HepG2 (cell line): ENCODE measurements around the gene CRADD. TPM values are rescaled to one million over a fixed set of nuclear protein-coding genes. Genes with fewer than 3 reads are reported as not detected.

Experiments used
- IRX3 ChIP-seq: sonication (generic); formaldehyde crosslinking; IDR thresholded peaks from 2 replicates; pipeline ENCODE4 v1.8.1; 2023; ENCODE audit warnings: mild to moderate bottlenecking, low read depth, missing genetic modification reagents, borderline replicate concordance
- MEIS1 ChIP-seq: sonication (generic); formaldehyde crosslinking; IDR thresholded peaks from 2 replicates; pipeline ENCODE4 v1.9.0; 2021; ENCODE audit warnings: mild to moderate bottlenecking, missing genetic modification reagents, moderate library complexity, borderline replicate concordance
- POLR2A ChIP-seq, 2 experiments: IDR thresholded peaks; 2 replicates each; pipeline ENCODE4 v1.6.1; 2011; ENCODE audit warnings: low read depth in 2 of 2, low read length in 2 of 2, mild to moderate bottlenecking in 1 of 2, moderate library complexity in 1 of 2; ENCODE audit not compliant: insufficient read depth in 1 of 2
- SETDB1 ChIP-seq: sonication (generic); formaldehyde crosslinking; IDR thresholded peaks from 2 replicates; pipeline ENCODE4 v1.5.1; 2020; ENCODE audit warnings: missing genetic modification reagents, mild to moderate bottlenecking, borderline replicate concordance
- TEAD3 ChIP-seq: optimal IDR thresholded peaks from 2 replicates; pipeline ENCODE3; 2016; ENCODE audit warnings: borderline replicate concordance
- ZNF17 ChIP-seq: sonication (generic); formaldehyde crosslinking; IDR thresholded peaks from 2 replicates; pipeline ENCODE4 v1.5.0; 2020; ENCODE audit warnings: mild to moderate bottlenecking, missing genetic modification reagents
- ZNF225 ChIP-seq: sonication (generic); formaldehyde crosslinking; IDR thresholded peaks from 2 replicates; pipeline ENCODE4 v1.4.0; 2020; ENCODE audit warnings: mild to moderate bottlenecking, missing genetic modification reagents
- ZNF30 ChIP-seq: sonication (generic); formaldehyde crosslinking; IDR thresholded peaks from 2 replicates; pipeline ENCODE4 v1.5.0; 2020; ENCODE audit warnings: mild to moderate bottlenecking, missing genetic modification reagents
- ZNF572 ChIP-seq: sonication (generic); formaldehyde crosslinking; IDR thresholded peaks from 2 replicates; pipeline ENCODE4 v1.5.1; 2020; ENCODE audit warnings: mild to moderate bottlenecking, missing genetic modification reagents
- polyA plus RNA-seq, 8 experiments: library from polyadenylated mRNA; depleted of rRNA in 3 of 8; stranded (reverse) in 7 of 8; unstranded in 1 of 8; fragments of >200 nt; fragmentation: Illumina TruSeq in 4 of 8; extraction: Trizol in 4 of 8; gene quantifications; 2 replicates each; pipeline versions ENCODE4 v1.2.1 to v1.2.3, GENCODE V29; 2011 to 2016; ENCODE audit warnings: low read depth in 4 of 8, missing spikeins in 1 of 8, mixed read lengths in 1 of 8; ENCODE audit not compliant: insufficient read depth in 1 of 8
- total RNA-seq, 5 experiments: library from RNA; depleted of rRNA; stranded (reverse); fragments of >200 nt; fragmentation: Illumina TruSeq; extraction: Trizol; gene quantifications; 2 replicates each; pipeline ENCODE4 v1.2.3, GENCODE V29; 2016; ENCODE audit warnings: low read depth in 1 of 5
- TF ChIP-seq, protein P1 (sequence below): sonication (generic); formaldehyde crosslinking; IDR thresholded peaks from 2 replicates; pipeline ENCODE4 v1.5.1; 2020; ENCODE audit warnings: missing genetic modification reagents, mild to moderate bottlenecking, borderline replicate concordance
- TF ChIP-seq, protein P2 (sequence below): sonication (generic); formaldehyde crosslinking; IDR thresholded peaks from 2 replicates; pipeline ENCODE4 v1.4.0; 2020; ENCODE audit warnings: mild to moderate bottlenecking, missing genetic modification reagents
- TF ChIP-seq, protein P3 (sequence below): sonication (generic); formaldehyde crosslinking; IDR thresholded peaks from 2 replicates; pipeline ENCODE4 v1.5.0; 2020; ENCODE audit warnings: missing genetic modification reagents, mild to moderate bottlenecking, borderline replicate concordance
- TF ChIP-seq, protein P4 (sequence below): IDR thresholded peaks from 2 replicates; pipeline ENCODE4 v1.6.1; 2016
- TF ChIP-seq, protein P5 (sequence below): IDR thresholded peaks from 2 replicates; pipeline ENCODE4 v1.6.1; 2016; ENCODE audit warnings: missing compliant biosample characterization, missing genetic modification reagents, borderline replicate concordance

CRADD gene
- total and polyA plus RNA-seq, 2 of the 13 experiments (the other 11 are each of a cell fraction or from before 2014, with no cell fraction given): 12.4 to 18.8 TPM

DNA sequence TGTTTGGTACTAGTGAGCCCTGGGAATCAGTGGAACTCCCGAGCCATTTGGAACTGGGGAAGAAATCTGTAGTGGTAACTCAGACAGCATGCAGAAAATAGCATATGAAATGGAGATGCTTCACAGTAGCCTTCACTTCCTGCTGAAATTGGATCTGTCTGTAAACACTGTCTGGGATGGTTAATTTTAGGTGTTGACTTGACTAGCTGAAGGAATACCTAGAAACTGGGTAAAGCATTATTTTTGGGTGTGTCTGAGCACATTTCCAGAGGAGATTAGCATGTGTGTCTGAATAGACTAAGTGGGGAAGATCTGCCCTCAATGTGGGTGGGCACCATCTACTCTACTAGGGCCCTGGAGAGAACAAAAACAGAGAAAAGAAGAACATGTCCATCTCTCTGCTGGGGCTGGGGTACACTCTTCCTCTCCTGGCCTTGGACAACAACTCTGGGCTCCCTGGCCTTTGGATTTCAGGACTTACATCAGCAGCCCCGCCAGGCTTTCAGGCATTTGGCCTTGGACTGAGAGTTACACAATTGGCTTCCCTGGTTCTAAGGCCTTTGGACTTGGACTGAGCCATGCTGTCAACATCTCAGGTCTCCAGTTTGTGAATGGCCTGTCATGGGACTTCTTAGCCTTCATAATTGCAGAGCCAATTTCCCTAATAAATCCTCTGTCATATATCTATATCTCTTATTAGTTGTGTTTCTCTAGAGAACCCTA is 14.0 kb upstream of the CRADD start (continued):
- no peak for TF ChIP-seq ZNF30
- no peak for TF ChIP-seq ZNF572 (CRISPR knock-in tag)
- TF ChIP-seq, protein P1, sequence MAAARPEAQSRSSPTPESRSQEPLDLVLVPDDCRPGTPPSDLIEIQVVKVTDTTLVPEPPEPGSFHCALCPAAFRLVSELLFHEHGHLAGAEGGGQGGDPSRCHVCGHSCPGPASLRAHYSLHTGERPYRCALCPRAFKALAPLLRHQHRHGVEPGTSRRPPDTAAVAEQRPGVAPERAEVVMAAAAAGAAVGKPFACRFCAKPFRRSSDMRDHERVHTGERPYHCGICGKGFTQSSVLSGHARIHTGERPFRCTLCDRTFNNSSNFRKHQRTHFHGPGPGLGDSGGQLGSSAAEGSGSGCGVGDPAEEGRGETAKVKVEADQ: peak; percentile 55; the same call in 1 of the 2 replicates
- TF ChIP-seq, protein P2, sequence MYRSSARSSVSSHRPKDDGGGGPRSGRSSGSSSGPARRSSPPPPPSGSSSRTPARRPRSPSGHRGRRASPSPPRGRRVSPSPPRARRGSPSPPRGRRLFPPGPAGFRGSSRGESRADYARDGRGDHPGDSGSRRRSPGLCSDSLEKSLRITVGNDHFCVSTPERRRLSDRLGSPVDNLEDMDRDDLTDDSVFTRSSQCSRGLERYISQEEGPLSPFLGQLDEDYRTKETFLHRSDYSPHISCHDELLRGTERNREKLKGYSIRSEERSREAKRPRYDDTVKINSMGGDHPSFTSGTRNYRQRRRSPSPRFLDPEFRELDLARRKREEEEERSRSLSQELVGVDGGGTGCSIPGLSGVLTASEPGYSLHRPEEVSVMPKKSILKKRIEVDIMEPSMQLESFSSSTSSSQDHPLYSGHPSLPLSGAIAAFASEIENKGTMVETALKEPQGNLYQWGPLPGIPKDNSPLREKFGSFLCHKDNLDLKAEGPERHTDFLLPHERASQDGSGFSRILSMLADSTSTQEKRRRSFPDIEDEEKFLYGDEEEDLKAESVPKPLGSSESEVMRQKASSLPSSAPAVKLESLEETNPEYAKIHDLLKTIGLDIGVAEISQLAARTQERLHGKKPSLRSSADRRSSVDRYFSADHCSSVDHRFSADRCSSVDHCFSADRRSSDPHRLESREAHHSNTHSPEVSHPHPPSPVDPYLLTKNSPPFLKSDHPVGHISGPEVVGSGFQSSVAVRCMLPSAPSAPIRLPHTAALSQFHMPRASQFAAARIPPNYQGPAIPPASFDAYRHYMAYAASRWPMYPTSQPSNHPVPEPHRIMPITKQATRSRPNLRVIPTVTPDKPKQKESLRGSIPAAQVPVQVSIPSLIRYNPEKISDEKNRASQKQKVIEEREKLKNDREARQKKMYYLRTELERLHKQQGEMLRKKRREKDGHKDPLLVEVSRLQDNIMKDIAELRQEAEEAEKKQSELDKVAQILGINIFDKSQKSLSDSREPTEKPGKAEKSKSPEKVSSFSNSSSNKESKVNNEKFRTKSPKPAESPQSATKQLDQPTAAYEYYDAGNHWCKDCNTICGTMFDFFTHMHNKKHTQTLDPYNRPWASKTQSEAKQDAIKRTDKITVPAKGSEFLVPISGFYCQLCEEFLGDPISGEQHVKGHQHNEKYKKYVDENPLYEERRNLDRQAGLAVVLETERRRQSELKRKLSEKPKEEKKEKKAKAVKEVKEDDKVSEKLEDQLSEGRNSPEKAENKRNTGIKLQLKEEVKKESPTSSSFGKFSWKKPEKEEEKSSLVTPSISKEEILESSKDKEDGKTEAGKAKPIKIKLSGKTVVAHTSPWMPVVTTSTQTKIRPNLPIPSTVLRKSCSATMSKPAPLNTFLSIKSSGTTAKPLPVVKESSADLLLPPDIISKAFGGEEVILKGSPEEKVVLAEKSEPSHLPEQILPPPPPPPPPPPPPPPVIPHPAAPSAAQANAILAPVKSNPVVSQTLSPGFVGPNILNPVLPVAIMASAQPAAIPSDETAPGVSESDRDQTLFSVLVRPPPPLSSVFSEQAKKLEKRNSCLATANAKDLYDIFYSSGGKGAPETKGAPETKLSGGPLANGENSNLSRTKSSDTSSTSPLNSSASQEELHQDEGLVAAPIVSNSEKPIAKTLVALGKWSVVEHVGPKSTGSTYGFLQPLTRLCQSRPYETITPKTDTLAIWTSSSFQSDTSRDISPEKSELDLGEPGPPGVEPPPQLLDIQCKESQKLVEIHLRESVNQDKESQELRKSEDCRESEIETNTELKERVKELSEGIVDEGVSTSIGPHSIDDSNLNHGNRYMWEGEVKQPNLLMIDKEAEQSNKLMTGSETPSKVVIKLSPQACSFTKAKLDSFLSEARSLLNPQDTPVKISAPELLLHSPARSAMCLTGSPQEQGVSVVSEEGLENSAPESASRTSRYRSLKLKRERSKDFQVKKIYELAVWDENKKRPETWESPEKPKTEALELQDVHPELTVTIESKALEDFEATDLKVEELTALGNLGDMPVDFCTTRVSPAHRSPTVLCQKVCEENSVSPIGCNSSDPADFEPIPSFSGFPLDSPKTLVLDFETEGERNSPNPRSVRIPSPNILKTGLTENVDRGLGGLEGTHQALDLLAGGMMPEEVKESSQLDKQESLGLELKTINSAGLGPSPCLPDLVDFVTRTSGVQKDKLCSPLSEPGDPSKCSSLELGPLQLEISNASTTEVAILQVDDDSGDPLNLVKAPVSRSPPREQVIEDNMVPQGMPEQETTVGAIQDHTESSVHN (CRISPR knock-in tag): no peak
- TF ChIP-seq, protein P3, sequence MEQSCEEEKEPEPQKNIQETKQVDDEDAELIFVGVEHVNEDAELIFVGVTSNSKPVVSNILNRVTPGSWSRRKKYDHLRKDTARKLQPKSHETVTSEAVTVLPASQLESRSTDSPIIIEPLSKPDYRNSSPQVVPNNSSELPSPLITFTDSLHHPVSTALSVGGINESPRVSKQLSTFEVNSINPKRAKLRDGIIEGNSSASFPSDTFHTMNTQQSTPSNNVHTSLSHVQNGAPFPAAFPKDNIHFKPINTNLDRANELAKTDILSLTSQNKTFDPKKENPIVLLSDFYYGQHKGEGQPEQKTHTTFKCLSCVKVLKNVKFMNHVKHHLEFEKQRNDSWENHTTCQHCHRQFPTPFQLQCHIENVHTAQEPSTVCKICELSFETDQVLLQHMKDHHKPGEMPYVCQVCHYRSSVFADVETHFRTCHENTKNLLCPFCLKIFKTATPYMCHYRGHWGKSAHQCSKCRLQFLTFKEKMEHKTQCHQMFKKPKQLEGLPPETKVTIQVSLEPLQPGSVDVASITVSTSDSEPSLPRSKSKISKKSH: no peak
- TF ChIP-seq MEIS1 (CRISPR knock-in tag): peak; percentile 94
- no peak for TF ChIP-seq ZNF17
- no peak for TF ChIP-seq POLR2A (IDR thresholded peaks at IDR 0.05; ENCODE audit: insufficient read depth in 1 of 2, low read depth in 2 of 2, low read length in 2 of 2)
- TF ChIP-seq, protein P4, sequence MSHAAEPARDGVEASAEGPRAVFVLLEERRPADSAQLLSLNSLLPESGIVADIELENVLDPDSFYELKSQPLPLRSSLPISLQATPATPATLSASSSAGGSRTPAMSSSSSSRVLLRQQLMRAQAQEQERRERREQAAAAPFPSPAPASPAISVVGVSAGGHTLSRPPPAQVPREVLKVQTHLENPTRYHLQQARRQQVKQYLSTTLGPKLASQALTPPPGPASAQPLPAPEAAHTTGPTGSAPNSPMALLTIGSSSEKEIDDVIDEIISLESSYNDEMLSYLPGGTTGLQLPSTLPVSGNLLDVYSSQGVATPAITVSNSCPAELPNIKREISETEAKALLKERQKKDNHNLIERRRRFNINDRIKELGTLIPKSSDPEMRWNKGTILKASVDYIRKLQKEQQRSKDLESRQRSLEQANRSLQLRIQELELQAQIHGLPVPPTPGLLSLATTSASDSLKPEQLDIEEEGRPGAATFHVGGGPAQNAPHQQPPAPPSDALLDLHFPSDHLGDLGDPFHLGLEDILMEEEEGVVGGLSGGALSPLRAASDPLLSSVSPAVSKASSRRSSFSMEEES: peak; percentile 93
- TF ChIP-seq TEAD3 (CRISPR knock-in tag): peak; percentile 94
- TF ChIP-seq ZNF225 (CRISPR knock-in tag): no peak
- TF ChIP-seq SETDB1: peak; percentile 64; the same call in 1 of the 2 replicates
- TF ChIP-seq, protein P5, sequence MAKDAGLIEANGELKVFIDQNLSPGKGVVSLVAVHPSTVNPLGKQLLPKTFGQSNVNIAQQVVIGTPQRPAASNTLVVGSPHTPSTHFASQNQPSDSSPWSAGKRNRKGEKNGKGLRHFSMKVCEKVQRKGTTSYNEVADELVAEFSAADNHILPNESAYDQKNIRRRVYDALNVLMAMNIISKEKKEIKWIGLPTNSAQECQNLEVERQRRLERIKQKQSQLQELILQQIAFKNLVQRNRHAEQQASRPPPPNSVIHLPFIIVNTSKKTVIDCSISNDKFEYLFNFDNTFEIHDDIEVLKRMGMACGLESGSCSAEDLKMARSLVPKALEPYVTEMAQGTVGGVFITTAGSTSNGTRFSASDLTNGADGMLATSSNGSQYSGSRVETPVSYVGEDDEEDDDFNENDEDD: no peak; the same call in 1 of the 2 replicates
- TF ChIP-seq IRX3: no peak
